HepG2 (cell line): ENCODE measurements around the gene SGF29. TPM values are rescaled to one million over a fixed set of nuclear protein-coding genes. Genes with fewer than 3 reads are reported as not detected.

Source experiments
- PAF1 ChIP-seq: IDR thresholded peaks from 2 replicates; pipeline ENCODE4 v1.6.1; 2016; ENCODE audit warnings: missing genetic modification reagents, missing compliant biosample characterization
- SP5 ChIP-seq: IDR thresholded peaks from 2 replicates; pipeline ENCODE4 v1.6.1; 2016; ENCODE audit warnings: low read depth, borderline replicate concordance
- TCF7 ChIP-seq: sonication (generic); IDR thresholded peaks from 2 replicates; pipeline ENCODE4 v1.6.1; 2016; ENCODE audit warnings: antibody characterized with exemption, low read depth
- ZMYM4 ChIP-seq: sonication (generic); formaldehyde crosslinking; IDR thresholded peaks from 2 replicates; pipeline ENCODE4 v1.8.1; 2023; ENCODE audit warnings: mild to moderate bottlenecking, missing genetic modification reagents
- ZNF737 ChIP-seq: sonication (generic); formaldehyde crosslinking; IDR thresholded peaks from 2 replicates; pipeline ENCODE4 v1.5.0; 2020; ENCODE audit warnings: missing genetic modification reagents, mild to moderate bottlenecking, borderline replicate concordance
- ZZZ3 ChIP-seq: sonication (generic); formaldehyde crosslinking; IDR thresholded peaks from 2 replicates; pipeline ENCODE4 v1.4.0; 2020; ENCODE audit warnings: missing genetic modification reagents, mild to moderate bottlenecking, borderline replicate concordance
- polyA plus RNA-seq, 8 experiments: library from polyadenylated mRNA; depleted of rRNA in 3 of 8; stranded (reverse) in 7 of 8; unstranded in 1 of 8; fragments of >200 nt; fragmentation: Illumina TruSeq in 4 of 8; extraction: Trizol in 4 of 8; gene quantifications; 2 replicates each; pipeline versions ENCODE4 v1.2.1 to v1.2.3, GENCODE V29; 2011 to 2016; ENCODE audit warnings: low read depth in 4 of 8, missing spikeins in 1 of 8, mixed read lengths in 1 of 8; ENCODE audit not compliant: insufficient read depth in 1 of 8
- total RNA-seq, 5 experiments: library from RNA; depleted of rRNA; stranded (reverse); fragments of >200 nt; fragmentation: Illumina TruSeq; extraction: Trizol; gene quantifications; 2 replicates each; pipeline ENCODE4 v1.2.3, GENCODE V29; 2016; ENCODE audit warnings: low read depth in 1 of 5
- TF ChIP-seq, protein P1 (sequence below): sonication (generic); formaldehyde crosslinking; conservative IDR thresholded peaks from 2 replicates; pipeline ENCODE4 v1.5.0; 2020; ENCODE audit warnings: missing genetic modification reagents
- TF ChIP-seq, protein P2 (sequence below): sonication (generic); formaldehyde crosslinking; IDR thresholded peaks from 2 replicates; pipeline ENCODE4 v1.8.0; 2022; ENCODE audit warnings: mild to moderate bottlenecking, missing genetic modification reagents, moderate library complexity
- TF ChIP-seq, protein P3 (sequence below): sonication (generic); formaldehyde crosslinking; conservative IDR thresholded peaks from 2 replicates; pipeline ENCODE4 v1.4.0; 2020; ENCODE audit warnings: missing genetic modification reagents
- TF ChIP-seq, protein P4 (sequence below): sonication (generic); formaldehyde crosslinking; IDR thresholded peaks from 2 replicates; pipeline ENCODE4 v1.5.1; 2020; ENCODE audit warnings: mild to moderate bottlenecking, missing genetic modification reagents
- TF ChIP-seq, protein P5 (sequence below): sonication (generic); formaldehyde crosslinking; IDR thresholded peaks from 2 replicates; pipeline ENCODE4 v1.9.0; 2022; ENCODE audit warnings: missing genetic modification reagents, mild to moderate bottlenecking, borderline replicate concordance
- TF ChIP-seq, protein P6 (sequence below): sonication (generic); formaldehyde crosslinking; IDR thresholded peaks from 2 replicates; pipeline ENCODE4 v1.5.0; 2020; ENCODE audit warnings: mild to moderate bottlenecking, missing genetic modification reagents, borderline replicate concordance
- TF ChIP-seq, protein P7 (sequence below): IDR thresholded peaks from 2 replicates; pipeline ENCODE4 v1.6.1; 2012; ENCODE audit warnings: inconsistent platforms

The SGF29 gene
- total and polyA plus RNA-seq, 2 of the 13 experiments (the other 11 are each of a cell fraction or from before 2014, with no cell fraction given): 5.0 to 29.4 TPM

DNA sequence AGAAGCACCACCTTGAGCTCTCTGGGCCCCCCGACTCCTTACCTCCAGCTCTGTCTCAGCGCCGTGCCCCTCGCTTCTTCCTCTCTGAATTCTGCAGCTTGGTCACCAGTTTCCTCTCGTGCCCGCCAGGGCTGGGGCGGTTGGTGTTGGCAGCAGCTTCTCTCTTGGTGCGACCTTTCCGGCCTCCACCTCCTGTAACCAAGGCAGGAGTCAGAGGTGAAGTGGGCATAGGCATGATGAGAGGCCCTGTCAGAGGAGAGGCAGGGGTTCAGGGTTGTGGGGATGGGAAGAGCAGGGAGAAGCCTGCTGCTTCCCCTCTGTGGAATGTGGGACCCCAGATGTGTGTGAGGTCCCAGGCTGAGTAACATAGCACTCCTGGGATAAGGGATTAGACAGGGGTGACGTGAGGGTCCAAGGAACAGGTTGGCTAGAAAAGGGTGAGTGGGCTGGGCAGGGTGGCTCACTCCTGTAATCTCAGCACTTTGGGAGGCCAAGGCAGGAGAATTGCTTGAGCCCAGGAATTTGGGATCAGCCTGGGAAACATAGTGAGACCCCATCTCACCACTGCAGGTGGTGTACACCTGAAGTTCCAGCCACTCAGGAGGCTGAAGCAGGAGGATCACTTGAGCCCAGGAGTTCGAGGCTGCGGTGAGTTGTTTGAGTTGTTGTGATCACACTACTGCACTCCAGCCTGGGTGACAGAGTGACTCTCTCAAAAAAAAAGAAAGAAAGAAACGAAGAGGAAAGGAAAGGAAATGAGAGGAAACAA, 15.6 kb upstream of the SGF29 start (continued):
- TF ChIP-seq, protein P1, sequence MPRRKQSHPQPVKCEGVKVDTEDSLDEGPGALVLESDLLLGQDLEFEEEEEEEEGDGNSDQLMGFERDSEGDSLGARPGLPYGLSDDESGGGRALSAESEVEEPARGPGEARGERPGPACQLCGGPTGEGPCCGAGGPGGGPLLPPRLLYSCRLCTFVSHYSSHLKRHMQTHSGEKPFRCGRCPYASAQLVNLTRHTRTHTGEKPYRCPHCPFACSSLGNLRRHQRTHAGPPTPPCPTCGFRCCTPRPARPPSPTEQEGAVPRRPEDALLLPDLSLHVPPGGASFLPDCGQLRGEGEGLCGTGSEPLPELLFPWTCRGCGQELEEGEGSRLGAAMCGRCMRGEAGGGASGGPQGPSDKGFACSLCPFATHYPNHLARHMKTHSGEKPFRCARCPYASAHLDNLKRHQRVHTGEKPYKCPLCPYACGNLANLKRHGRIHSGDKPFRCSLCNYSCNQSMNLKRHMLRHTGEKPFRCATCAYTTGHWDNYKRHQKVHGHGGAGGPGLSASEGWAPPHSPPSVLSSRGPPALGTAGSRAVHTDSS (CRISPR knock-in tag): no peak
- TF ChIP-seq, protein P2, sequence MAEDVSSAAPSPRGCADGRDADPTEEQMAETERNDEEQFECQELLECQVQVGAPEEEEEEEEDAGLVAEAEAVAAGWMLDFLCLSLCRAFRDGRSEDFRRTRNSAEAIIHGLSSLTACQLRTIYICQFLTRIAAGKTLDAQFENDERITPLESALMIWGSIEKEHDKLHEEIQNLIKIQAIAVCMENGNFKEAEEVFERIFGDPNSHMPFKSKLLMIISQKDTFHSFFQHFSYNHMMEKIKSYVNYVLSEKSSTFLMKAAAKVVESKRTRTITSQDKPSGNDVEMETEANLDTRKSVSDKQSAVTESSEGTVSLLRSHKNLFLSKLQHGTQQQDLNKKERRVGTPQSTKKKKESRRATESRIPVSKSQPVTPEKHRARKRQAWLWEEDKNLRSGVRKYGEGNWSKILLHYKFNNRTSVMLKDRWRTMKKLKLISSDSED: no peak
- TF ChIP-seq TCF7 (no peak), PAF1 (no peak), ZMYM4 (no peak), ZZZ3 (CRISPR knock-in tag) (no peak), SP5 (CRISPR knock-in tag) (no peak), ZNF737 (CRISPR knock-in tag) (0 out of 2 replicates have a peak, but pooled peaks have one; percentile 67)
- TF ChIP-seq, protein P3, sequence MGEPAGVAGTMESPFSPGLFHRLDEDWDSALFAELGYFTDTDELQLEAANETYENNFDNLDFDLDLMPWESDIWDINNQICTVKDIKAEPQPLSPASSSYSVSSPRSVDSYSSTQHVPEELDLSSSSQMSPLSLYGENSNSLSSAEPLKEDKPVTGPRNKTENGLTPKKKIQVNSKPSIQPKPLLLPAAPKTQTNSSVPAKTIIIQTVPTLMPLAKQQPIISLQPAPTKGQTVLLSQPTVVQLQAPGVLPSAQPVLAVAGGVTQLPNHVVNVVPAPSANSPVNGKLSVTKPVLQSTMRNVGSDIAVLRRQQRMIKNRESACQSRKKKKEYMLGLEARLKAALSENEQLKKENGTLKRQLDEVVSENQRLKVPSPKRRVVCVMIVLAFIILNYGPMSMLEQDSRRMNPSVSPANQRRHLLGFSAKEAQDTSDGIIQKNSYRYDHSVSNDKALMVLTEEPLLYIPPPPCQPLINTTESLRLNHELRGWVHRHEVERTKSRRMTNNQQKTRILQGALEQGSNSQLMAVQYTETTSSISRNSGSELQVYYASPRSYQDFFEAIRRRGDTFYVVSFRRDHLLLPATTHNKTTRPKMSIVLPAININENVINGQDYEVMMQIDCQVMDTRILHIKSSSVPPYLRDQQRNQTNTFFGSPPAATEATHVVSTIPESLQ: no peak
- TF ChIP-seq, protein P4, sequence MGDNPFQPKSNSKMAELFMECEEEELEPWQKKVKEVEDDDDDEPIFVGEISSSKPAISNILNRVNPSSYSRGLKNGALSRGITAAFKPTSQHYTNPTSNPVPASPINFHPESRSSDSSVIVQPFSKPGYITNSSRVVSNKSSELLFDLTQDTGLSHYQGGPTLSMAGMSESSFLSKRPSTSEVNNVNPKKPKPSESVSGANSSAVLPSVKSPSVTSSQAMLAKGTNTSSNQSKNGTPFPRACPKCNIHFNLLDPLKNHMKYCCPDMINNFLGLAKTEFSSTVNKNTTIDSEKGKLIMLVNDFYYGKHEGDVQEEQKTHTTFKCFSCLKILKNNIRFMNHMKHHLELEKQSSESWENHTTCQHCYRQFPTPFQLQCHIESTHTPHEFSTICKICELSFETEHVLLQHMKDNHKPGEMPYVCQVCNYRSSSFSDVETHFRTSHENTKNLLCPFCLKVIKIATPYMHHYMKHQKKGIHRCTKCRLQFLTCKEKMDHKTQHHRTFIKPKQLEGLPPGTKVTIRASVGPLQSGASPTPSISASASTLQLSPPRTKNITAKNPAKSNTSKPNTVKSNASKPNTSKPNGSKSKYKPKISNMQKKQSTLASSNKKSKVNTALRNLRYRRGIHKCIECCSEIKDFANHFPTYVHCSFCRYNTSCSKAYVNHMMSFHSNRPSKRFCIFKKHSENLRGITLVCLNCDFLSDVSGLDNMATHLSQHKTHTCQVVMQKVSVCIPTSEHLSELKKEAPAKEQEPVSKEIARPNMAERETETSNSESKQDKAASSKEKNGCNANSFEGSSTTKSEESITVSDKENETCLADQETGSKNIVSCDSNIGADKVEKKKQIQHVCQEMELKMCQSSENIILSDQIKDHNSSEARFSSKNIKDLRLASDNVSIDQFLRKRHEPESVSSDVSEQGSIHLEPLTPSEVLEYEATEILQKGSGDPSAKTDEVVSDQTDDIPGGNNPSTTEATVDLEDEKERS (CRISPR knock-in tag): peak; percentile 23; the same call in 1 of the 2 replicates
- TF ChIP-seq, protein P5, sequence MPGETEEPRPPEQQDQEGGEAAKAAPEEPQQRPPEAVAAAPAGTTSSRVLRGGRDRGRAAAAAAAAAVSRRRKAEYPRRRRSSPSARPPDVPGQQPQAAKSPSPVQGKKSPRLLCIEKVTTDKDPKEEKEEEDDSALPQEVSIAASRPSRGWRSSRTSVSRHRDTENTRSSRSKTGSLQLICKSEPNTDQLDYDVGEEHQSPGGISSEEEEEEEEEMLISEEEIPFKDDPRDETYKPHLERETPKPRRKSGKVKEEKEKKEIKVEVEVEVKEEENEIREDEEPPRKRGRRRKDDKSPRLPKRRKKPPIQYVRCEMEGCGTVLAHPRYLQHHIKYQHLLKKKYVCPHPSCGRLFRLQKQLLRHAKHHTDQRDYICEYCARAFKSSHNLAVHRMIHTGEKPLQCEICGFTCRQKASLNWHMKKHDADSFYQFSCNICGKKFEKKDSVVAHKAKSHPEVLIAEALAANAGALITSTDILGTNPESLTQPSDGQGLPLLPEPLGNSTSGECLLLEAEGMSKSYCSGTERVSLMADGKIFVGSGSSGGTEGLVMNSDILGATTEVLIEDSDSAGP (CRISPR knock-in tag): no peak; the same call in 1 of the 2 replicates
- TF ChIP-seq, protein P6, sequence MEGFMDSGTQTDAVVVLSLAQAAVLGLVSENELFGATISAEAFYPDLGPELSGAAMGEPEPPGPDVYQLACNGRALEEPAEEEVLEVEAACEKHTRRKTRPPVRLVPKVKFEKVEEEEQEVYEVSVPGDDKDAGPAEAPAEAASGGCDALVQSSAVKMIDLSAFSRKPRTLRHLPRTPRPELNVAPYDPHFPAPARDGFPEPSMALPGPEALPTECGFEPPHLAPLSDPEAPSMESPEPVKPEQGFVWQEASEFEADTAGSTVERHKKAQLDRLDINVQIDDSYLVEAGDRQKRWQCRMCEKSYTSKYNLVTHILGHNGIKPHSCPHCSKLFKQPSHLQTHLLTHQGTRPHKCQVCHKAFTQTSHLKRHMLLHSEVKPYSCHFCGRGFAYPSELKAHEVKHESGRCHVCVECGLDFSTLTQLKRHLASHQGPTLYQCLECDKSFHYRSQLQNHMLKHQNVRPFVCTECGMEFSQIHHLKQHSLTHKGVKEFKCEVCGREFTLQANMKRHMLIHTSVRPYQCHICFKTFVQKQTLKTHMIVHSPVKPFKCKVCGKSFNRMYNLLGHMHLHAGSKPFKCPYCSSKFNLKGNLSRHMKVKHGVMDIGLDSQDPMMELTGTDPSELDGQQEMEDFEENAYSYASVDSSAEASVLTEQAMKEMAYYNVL: no peak
- TF ChIP-seq, protein P7, sequence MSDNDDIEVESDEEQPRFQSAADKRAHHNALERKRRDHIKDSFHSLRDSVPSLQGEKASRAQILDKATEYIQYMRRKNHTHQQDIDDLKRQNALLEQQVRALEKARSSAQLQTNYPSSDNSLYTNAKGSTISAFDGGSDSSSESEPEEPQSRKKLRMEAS: no peak
